HCT116 (cell line): ENCODE data around the gene MAST4.

ENCODE experiments used
- CBX3 ChIP-seq: IDR thresholded peaks from 2 replicates; pipeline ENCODE4 v1.6.1; 2012; ENCODE audit warnings: low read depth
- EZH2phosphoT487 ChIP-seq: fragments of 200-600 bp; IDR thresholded peaks from 2 replicates; pipeline ENCODE4 v1.6.1; 2018; ENCODE audit warnings: antibody characterized with exemption, borderline replicate concordance
- POLR2A ChIP-seq: IDR thresholded peaks from 2 replicates; pipeline ENCODE4 v1.7.0; 2011; ENCODE audit warnings: borderline replicate concordance; ENCODE audit not compliant: insufficient read depth, insufficient read length; ENCODE audit errors: extremely low read depth
- POLR2AphosphoS5 ChIP-seq: IDR thresholded peaks from 2 replicates; pipeline ENCODE4 v1.6.1; 2011; ENCODE audit warnings: mild to moderate bottlenecking, low read depth, low read length, moderate library complexity
- SIN3A ChIP-seq: IDR thresholded peaks from 2 replicates; pipeline ENCODE4 v1.6.1; 2012; ENCODE audit warnings: low read depth
- SRF ChIP-seq: IDR thresholded peaks from 2 replicates; pipeline ENCODE4 v1.6.1; 2012; ENCODE audit warnings: low read depth
- ZNF274 ChIP-seq: fragments of 200-500 bp; sonication (Bioruptor generic); IDR thresholded peaks from 2 replicates; pipeline ENCODE4 v1.6.1; 2014; ENCODE audit warnings: mild to moderate bottlenecking, low read depth, low read length, inconsistent platforms
- TF ChIP-seq, protein P1 (sequence below): IDR thresholded peaks from 2 replicates; pipeline ENCODE4 v1.6.1; 2012; ENCODE audit warnings: low read depth
- TF ChIP-seq, protein P2 (sequence below), 3 experiments: fragments of 200-600 bp in 1 of 3; sonication (generic) in 1 of 3; IDR thresholded peaks in 2 of 3; conservative IDR thresholded peaks in 1 of 3; 2 replicates each; pipeline ENCODE4 v1.5.1; 2012 to 2017; ENCODE audit warnings: low read depth in 2 of 3, low read length in 2 of 3, antibody characterized with exemption in 1 of 3, borderline replicate concordance in 1 of 3, control low read depth in 1 of 3, mild to moderate bottlenecking in 1 of 3, mixed read lengths in 1 of 3, mixed run types in 1 of 3, moderate library complexity in 1 of 3; ENCODE audit not compliant: insufficient read depth in 1 of 3
- TF ChIP-seq, protein P3 (sequence below): IDR thresholded peaks from 2 replicates; pipeline ENCODE4 v1.6.1; 2012

DNA sequence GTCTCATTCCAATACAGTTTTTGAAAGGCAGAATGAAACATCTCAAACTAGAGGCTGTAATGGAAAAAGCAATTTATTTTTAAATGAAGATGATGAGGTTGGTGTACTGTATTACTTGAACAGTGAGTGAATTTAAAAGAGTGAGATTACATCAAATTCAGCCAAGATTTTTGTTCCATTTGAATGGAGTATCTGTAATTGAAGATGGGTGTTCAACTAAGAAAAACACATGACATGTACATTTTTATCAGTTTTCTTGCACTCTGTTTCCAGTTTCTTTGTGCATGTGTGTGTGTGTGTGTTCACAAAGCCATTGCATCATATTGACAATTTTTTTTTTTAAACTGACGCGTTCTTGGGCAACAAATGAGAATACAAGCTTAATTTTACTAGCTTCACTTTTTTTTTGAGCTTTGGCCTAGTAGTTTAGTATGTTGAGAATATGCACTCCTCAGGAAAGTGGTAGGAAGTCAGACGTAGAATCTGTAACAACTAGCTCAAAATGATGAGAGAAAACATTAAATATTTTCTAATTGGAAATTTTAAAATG, 243.5 kb downstream of the MAST4 start:
- TF ChIP-seq, protein P1, sequence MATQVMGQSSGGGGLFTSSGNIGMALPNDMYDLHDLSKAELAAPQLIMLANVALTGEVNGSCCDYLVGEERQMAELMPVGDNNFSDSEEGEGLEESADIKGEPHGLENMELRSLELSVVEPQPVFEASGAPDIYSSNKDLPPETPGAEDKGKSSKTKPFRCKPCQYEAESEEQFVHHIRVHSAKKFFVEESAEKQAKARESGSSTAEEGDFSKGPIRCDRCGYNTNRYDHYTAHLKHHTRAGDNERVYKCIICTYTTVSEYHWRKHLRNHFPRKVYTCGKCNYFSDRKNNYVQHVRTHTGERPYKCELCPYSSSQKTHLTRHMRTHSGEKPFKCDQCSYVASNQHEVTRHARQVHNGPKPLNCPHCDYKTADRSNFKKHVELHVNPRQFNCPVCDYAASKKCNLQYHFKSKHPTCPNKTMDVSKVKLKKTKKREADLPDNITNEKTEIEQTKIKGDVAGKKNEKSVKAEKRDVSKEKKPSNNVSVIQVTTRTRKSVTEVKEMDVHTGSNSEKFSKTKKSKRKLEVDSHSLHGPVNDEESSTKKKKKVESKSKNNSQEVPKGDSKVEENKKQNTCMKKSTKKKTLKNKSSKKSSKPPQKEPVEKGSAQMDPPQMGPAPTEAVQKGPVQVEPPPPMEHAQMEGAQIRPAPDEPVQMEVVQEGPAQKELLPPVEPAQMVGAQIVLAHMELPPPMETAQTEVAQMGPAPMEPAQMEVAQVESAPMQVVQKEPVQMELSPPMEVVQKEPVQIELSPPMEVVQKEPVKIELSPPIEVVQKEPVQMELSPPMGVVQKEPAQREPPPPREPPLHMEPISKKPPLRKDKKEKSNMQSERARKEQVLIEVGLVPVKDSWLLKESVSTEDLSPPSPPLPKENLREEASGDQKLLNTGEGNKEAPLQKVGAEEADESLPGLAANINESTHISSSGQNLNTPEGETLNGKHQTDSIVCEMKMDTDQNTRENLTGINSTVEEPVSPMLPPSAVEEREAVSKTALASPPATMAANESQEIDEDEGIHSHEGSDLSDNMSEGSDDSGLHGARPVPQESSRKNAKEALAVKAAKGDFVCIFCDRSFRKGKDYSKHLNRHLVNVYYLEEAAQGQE = no peak
- TF ChIP-seq SIN3A (no peak), SRF (no peak), POLR2AphosphoS5 (no peak), POLR2A (no peak), ZNF274 (no peak), CBX3 (no peak), EZH2phosphoT487 (no peak)
- TF ChIP-seq, protein P2, sequence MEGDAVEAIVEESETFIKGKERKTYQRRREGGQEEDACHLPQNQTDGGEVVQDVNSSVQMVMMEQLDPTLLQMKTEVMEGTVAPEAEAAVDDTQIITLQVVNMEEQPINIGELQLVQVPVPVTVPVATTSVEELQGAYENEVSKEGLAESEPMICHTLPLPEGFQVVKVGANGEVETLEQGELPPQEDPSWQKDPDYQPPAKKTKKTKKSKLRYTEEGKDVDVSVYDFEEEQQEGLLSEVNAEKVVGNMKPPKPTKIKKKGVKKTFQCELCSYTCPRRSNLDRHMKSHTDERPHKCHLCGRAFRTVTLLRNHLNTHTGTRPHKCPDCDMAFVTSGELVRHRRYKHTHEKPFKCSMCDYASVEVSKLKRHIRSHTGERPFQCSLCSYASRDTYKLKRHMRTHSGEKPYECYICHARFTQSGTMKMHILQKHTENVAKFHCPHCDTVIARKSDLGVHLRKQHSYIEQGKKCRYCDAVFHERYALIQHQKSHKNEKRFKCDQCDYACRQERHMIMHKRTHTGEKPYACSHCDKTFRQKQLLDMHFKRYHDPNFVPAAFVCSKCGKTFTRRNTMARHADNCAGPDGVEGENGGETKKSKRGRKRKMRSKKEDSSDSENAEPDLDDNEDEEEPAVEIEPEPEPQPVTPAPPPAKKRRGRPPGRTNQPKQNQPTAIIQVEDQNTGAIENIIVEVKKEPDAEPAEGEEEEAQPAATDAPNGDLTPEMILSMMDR (IDR thresholded peaks at IDR 0.05 in 2 of 3, conservative IDR thresholded peaks at IDR 0.05 in 1 of 3; ENCODE audit: borderline replicate concordance in 1 of 3, insufficient read depth in 1 of 3, low read depth in 2 of 3, low read length in 2 of 3) = no peak
- TF ChIP-seq, protein P3, sequence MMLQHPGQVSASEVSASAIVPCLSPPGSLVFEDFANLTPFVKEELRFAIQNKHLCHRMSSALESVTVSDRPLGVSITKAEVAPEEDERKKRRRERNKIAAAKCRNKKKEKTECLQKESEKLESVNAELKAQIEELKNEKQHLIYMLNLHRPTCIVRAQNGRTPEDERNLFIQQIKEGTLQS = no peak
